OCI-LY1 (cell line): ENCODE measurements around the gene CFAP221.

ENCODE experiments used
- EZH2 ChIP-seq: fragments of 200-600 bp; sonication (generic), shearing (Covaris generic); IDR thresholded peaks from 2 replicates; pipeline ENCODE4 v1.8.0; 2017; ENCODE audit warnings: borderline replicate concordance, mixed run types, mild to moderate bottlenecking, antibody characterized with exemption, low read length, moderate library complexity, mixed read lengths
- TF ChIP-seq, protein P1 (sequence below): fragments of 200-600 bp; sonication (generic), shearing (Covaris generic); IDR thresholded peaks from 2 replicates; pipeline ENCODE4 v1.5.1; 2017; ENCODE audit warnings: mild to moderate bottlenecking, antibody characterized with exemption, low read length, moderate library complexity, mixed read lengths

- TF ChIP-seq, protein P1, sequence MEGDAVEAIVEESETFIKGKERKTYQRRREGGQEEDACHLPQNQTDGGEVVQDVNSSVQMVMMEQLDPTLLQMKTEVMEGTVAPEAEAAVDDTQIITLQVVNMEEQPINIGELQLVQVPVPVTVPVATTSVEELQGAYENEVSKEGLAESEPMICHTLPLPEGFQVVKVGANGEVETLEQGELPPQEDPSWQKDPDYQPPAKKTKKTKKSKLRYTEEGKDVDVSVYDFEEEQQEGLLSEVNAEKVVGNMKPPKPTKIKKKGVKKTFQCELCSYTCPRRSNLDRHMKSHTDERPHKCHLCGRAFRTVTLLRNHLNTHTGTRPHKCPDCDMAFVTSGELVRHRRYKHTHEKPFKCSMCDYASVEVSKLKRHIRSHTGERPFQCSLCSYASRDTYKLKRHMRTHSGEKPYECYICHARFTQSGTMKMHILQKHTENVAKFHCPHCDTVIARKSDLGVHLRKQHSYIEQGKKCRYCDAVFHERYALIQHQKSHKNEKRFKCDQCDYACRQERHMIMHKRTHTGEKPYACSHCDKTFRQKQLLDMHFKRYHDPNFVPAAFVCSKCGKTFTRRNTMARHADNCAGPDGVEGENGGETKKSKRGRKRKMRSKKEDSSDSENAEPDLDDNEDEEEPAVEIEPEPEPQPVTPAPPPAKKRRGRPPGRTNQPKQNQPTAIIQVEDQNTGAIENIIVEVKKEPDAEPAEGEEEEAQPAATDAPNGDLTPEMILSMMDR: no peak
- no peak for TF ChIP-seq EZH2
These were observed 65.1 kb downstream of the CFAP221 start for GRCh38 chr2:119609337-119609736.
